ENCODE data around the gene GLYAT. TPM values are rescaled to one million over a fixed set of nuclear protein-coding genes. Genes with fewer than 3 reads are reported as not detected.
A peak's percentile ranks its signal among the peaks of the same experiment; 100 is the strongest.
"Not testable (repeated sequence)": the region's sequence is repeated elsewhere in the genome, so short reads cannot be mapped to it uniquely, and the experiment has no call there.

The GLYAT gene
- total RNA-seq, 1 donor from 2014 or later: not detected

DNA sequence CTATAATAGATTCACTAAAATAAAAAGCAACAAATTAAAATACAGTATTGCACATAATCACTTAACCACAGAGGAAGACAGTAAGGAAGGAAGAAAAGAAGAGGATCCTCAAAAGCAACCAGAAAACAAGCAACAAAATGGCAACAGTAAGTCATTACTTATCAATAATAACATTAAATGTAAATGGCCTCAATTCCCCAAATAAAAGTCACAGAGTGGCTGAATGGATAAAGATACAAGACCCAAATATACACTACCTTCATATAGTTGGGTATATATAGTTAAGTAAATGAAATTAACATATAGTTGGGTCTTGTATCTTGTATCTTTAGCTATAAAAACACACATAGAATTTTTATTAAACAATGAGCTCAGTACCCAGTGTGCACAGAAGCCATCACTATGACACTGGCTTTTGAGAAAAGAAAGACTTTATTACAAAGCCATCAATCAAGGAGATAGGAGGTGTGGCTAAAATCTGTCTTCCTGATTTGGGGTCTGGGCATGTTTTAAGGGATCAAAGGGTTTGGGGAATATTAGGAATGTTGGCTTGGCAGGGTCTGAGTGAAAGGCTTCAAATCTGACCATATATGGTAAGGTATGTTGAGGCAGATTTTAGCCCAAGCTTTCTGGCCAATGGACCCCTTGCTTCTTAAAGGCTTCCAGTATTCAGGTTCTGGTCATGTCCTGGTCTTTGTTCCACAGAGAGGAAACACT lies 13.4 kb upstream of the GLYAT start:
- DNase-seq (ENCODE audit: low read depth): no peak

GRCh38 chr11:58742981-58743880 lies 11.5 kb upstream of the GLYAT start:
- DNase-seq (ENCODE audit: low read depth): no peak

GRCh38 chr11:58742140-58742539 lies 10.4 kb upstream of the GLYAT start:
- no peak for DNase-seq (ENCODE audit: low read depth)

- DNase-seq (ENCODE audit: low read depth): no peak
Observed at GRCh38 chr11:58741127-58741526, 9.4 kb upstream of the GLYAT start.

GRCh38 chr11:58740447-58740846 lies 8.7 kb upstream of the GLYAT start:
- DNase-seq (ENCODE audit: low read depth): no peak

GRCh38 chr11:58739725-58740430 lies 8.1 kb upstream of the GLYAT start:
- no peak for DNase-seq (ENCODE audit: low read depth)

GRCh38 chr11:58734681-58735490 lies 3.1 kb upstream of the GLYAT start:
- DNase-seq (ENCODE audit: low read depth): no peak

- no peak for DNase-seq (ENCODE audit: low read depth)
Observed at GRCh38 chr11:58730507-58731089, 1.1 kb downstream of the GLYAT start.

DNA sequence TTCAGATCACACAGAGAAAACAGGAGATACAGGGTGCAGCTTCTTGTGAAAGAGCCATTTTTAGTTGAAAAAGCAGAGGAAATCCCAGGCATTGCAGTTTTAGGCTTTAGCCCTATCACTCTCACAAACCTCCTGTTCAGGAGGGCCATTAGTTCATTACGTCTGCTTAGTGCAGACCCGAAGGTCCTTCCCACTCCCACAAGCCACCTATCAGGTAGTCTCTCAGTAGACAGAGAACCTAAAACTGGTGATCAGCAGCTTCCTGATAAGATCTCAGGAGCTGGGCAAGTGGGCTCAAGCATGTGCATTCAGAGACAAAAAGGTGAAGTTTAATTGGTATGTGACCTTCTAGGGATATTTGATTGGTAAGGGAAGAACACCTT lies 4.3 kb downstream of the GLYAT start:
- DNase-seq (ENCODE audit: low read depth): no peak

GRCh38 chr11:58726737-58727414 lies 4.9 kb downstream of the GLYAT start:
- no peak for DNase-seq (ENCODE audit: low read depth)

GRCh38 chr11:58719406-58720117 lies 12.2 kb downstream of the GLYAT start:
- no peak for DNase-seq (ENCODE audit: low read depth)

DNA sequence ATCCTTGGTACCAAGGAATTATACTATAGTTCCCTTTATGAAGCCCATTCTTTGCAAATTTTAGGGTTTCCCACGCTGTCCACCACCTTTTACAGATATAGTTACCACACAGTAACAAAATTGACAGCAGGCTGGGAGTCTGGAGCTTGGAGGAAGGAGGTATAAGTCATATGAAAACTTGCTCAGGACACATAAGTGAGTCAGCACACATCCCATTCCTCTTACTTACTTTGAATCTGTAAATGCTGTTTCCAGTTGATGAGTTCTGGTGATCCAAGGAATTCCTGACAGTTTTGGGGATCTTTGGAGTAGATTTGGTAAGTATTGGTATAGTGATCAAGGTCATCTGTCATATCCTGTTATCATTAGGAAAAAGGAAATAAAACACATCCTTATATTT lies 19.2 kb downstream of the GLYAT start:
- no peak for DNase-seq (ENCODE audit: low read depth)

GRCh38 chr11:58711832-58712231 lies 19.9 kb downstream of the GLYAT start:
- DNase-seq (ENCODE audit: low read depth): peak; percentile 4

DNA sequence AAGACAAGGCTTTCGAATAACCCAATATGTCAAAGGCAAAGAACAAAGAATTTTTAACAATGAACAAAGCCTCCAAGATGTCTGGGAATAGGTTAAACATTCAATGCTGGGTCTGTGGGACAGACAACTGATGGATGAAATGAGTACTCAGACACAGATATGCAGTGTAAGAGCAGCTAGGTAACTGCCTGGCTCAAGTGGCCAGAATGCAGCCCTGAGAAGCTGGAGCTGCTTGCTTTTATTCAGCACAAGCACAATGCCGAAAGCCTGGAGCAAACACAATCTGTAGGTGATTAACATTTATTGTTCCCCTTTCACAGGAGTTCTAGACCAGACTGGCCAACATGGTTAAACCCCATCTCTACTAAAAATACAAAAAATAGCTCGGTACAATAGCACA lies 24.0 kb downstream of the GLYAT start:
- no peak for DNase-seq (ENCODE audit: low read depth)

DNA sequence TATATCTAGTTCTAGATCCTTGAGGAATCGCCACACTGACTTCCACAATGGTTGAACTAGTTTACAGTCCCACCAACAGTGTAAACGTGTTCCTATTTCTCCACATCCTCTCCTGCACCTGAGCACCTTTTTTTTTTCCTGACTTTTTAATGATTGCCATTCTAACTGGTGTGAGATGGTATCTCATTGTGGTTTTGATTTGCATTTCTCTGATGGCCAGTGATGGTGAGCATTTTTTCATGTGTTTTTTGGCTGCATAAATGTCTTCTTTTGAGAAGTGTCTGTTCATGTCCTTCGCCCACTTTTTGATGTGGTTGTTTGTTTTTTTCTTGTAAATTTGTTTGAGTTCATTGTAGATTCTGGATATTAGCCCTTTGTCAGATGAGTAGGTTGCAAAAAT lies 34.9 kb downstream of the GLYAT start:
- not testable (repeated sequence) for DNase-seq (ENCODE audit: low read depth)

DNA sequence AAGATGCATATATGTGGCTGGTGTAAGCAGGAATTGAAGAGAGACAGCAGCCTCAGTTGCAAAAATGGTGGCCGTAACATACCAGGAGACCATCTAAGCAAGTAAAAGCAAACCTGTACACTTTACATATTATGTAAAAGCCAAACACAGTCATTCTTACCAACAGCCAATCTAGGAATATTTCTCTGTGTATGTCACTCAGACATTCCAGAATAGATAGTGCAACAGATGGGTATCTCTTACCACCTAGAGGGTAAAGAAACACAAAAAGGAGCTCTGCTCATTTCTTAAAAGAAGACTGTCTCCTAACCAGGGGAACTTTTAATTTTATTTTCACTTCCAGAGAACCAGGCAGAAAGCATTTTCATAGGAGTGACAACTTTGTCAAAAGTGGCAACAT lies 38.7 kb downstream of the GLYAT start:
- no peak for DNase-seq (ENCODE audit: low read depth)

- DNase-seq (ENCODE audit: low read depth): no peak
Observed at GRCh38 chr11:58691675-58692074, 40.1 kb downstream of the GLYAT start.

DNA sequence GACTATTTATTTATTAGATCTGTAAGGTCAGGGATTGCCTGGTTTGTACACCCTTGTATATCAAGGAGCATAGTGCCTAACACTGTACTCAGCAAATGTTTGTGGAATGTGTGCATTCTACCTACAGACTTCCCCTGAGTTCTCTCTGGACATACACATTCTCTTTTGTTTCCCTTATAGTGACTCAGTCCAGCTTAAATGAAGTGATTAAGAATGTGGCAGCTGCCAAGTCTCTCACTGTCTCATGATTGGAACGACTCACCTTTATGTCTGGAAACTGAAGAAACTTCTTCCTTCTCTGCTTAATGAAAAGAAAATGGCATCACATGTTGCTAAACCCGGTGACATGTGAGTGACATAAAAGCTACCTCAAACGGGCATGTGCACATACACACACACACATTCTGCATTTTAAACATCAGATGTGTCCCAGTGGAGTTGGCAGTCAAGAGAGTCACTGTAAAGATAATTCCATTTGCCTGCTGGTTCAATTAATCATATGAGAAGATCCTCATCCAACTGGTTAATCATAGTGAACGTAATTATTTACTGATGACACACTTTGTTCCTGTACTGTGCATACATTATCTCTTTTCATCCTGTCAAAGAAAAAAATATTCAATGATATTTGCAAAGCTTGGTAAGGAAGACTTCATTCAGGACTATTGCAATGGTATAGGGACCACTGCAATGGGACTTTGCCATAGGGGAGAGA lies 42.8 kb downstream of the GLYAT start:
- DNase-seq (ENCODE audit: low read depth): no peak
